ENCODE measurements around the gene GPR37.

The GPR37 gene

GRCh38 chr7:124765401-124766352 is at the start of gene GPR37:
GPR37 (minus strand) TSS chr7:124765792; CDS start chr7:124764976, 816 bp downstream.
- DNase-seq, result no peak

GRCh38 chr7:124813994-124814798 is 48.6 kb upstream of the GPR37 start:
- DNase-seq, result no peak

- no peak for DNase-seq
These were observed 47.2 kb upstream of the GPR37 start for GRCh38 chr7:124812764-124813163.

GRCh38 chr7:124811341-124811740 is 45.7 kb upstream of the GPR37 start:
- no peak for DNase-seq

GRCh38 chr7:124810605-124811004 is 45.0 kb upstream of the GPR37 start:
- DNase-seq, result no peak

GRCh38 chr7:124808206-124808605 is 42.6 kb upstream of the GPR37 start:
- DNase-seq, result no peak

- no peak for DNase-seq
These were observed 35.8 kb upstream of the GPR37 start for GRCh38 chr7:124801330-124801895.

- no peak for DNase-seq
These were observed 34.8 kb upstream of the GPR37 start for GRCh38 chr7:124800386-124800785.

GRCh38 chr7:124799448-124799847 is 33.9 kb upstream of the GPR37 start:
- DNase-seq, result no peak

- no peak for DNase-seq
These were observed 31.2 kb upstream of the GPR37 start for GRCh38 chr7:124796771-124797170.

GRCh38 chr7:124792696-124793095 is 27.1 kb upstream of the GPR37 start:
- DNase-seq, result no peak

GRCh38 chr7:124792002-124792401 is 26.4 kb upstream of the GPR37 start:
- no peak for DNase-seq

- DNase-seq, result no peak
These were observed 25.8 kb upstream of the GPR37 start for GRCh38 chr7:124791426-124791825.

- DNase-seq, result no peak
These were observed 25.1 kb upstream of the GPR37 start for GRCh38 chr7:124790645-124791044.

- DNase-seq, result no peak
These were observed 20.4 kb upstream of the GPR37 start for GRCh38 chr7:124785994-124786393.

GRCh38 chr7:124784879-124785818 is 19.6 kb upstream of the GPR37 start:
- DNase-seq, result no peak

GRCh38 chr7:124783271-124783670 is 17.7 kb upstream of the GPR37 start:
- DNase-seq, result no peak

- DNase-seq, result no peak
These were observed 16.5 kb upstream of the GPR37 start for GRCh38 chr7:124781907-124782734.

- DNase-seq, result no peak
These were observed 15.8 kb upstream of the GPR37 start for GRCh38 chr7:124781418-124781817.

GRCh38 chr7:124780608-124781007 is 15.0 kb upstream of the GPR37 start:
- DNase-seq, result no peak

- no peak for DNase-seq
These were observed 14.5 kb upstream of the GPR37 start for GRCh38 chr7:124780056-124780455.
